Raji (cell line): Measurements from ENCODE around the gene MT1F.

ENCODE experiments used
- POLR2A ChIP-seq: IDR thresholded peaks from 2 replicates; pipeline ENCODE4 v1.6.1; 2011; ENCODE audit warnings: low read depth, low read length, control low read depth; ENCODE audit not compliant: insufficient read depth

MT1F gene

GRCh38 chr16:56679078-56679730 lies 21.4 kb downstream of the MT1F start:
- TF ChIP-seq POLR2A = no peak

GRCh38 chr16:56679818-56680217 lies 22.1 kb downstream of the MT1F start:
- TF ChIP-seq POLR2A = no peak

- TF ChIP-seq POLR2A = peak; percentile 93
These were observed 24.4 kb downstream of the MT1F start, which contains the start of gene MT1X for GRCh38 chr16:56681939-56682702. Gene MT1X (plus strand): TSS chr16:56682470. CDS start chr16:56682541, 71 bp downstream.

- TF ChIP-seq POLR2A = no peak
These were observed 25.1 kb downstream of the MT1F start for GRCh38 chr16:56682703-56683397.

- TF ChIP-seq POLR2A = no peak
These were observed 25.8 kb downstream of the MT1F start for GRCh38 chr16:56683424-56684172.

- no peak for TF ChIP-seq POLR2A
These were observed 26.6 kb downstream of the MT1F start for GRCh38 chr16:56684256-56684925.

GRCh38 chr16:56684926-56685590 lies 27.3 kb downstream of the MT1F start:
- no peak for TF ChIP-seq POLR2A

- TF ChIP-seq POLR2A = no peak
These were observed 29.0 kb downstream of the MT1F start for GRCh38 chr16:56686758-56687157.

GRCh38 chr16:56688762-56689161 lies 31.0 kb downstream of the MT1F start:
- TF ChIP-seq POLR2A = no peak

GRCh38 chr16:56689171-56689570 lies 31.4 kb downstream of the MT1F start:
- no peak for TF ChIP-seq POLR2A

GRCh38 chr16:56690420-56691122 lies 32.8 kb downstream of the MT1F start:
- TF ChIP-seq POLR2A = no peak

- TF ChIP-seq POLR2A = no peak
These were observed 34.1 kb downstream of the MT1F start for GRCh38 chr16:56691885-56692284.

GRCh38 chr16:56695246-56695645 lies 37.5 kb downstream of the MT1F start:
- TF ChIP-seq POLR2A = no peak
